ENCODE data around the gene TAC4. TPM values are rescaled to one million over a fixed set of nuclear protein-coding genes. Genes with fewer than 3 reads are reported as not detected.

The TAC4 gene
- total and polyA plus RNA-seq, 8 donors, result 0.54 to 1.1 (median 0.70) TPM; not detected in 2

GRCh38 chr17:49859991-49860953 is 12.4 kb upstream of the TAC4 start:
- H3K27ac ChIP-seq, result no peak overlapping the region
- H3K36me3 ChIP-seq, result no peaks in the 10 kb centered on the region
- intact Hi-C loops (cut with DNase I), result loop anchor here in 1 of 2 donors (5.0 to 10.0 kb wide), 2 partner anchors 137 to 285 kb away; partner anchors contain the start of genes DLX3 and NXPH3
- H3K4me1 ChIP-seq, result peaks cover 0 to 3% of the 10 kb centered on the region in 2 donors
- ATAC-seq (peak; percentile 77), DNase-seq (peak in 1 of 4 donors; percentile 49)
- H3K9me3 ChIP-seq, result no peaks in the 10 kb centered on the region
- TF ChIP-seq CTCF (IDR thresholded peaks at IDR 0.05), result no peak
- no peak overlapping the region for H3K4me3 ChIP-seq
- peaks cover 0 to 24% of the 10 kb centered on the region in 2 donors for H3K27me3 ChIP-seq

GRCh38 chr17:49858796-49859195 is 10.9 kb upstream of the TAC4 start:
- no peak for TF ChIP-seq CTCF (IDR thresholded peaks at IDR 0.05)
- H3K4me3 ChIP-seq, result no peak overlapping the region
- ATAC-seq (no peak), DNase-seq (no peak)
- intact Hi-C loops (cut with DNase I), result loop anchor here in 1 of 2 donors (10.0 kb wide), 1 partner anchor 284 kb away; the partner anchor contains the start of gene NXPH3
- H3K27me3 ChIP-seq, result peaks cover 0 to 24% of the 10 kb centered on the region in 2 donors
- H3K36me3 ChIP-seq, result no peaks in the 10 kb centered on the region
- H3K9me3 ChIP-seq, result no peaks in the 10 kb centered on the region
- no peak overlapping the region for H3K27ac ChIP-seq
- peaks cover 0 to 3% of the 10 kb centered on the region in 2 donors for H3K4me1 ChIP-seq

- no peak for TF ChIP-seq CTCF (IDR thresholded peaks at IDR 0.05)
- H3K9me3 ChIP-seq, result no peaks in the 10 kb centered on the region
- DNase-seq (no peak), ATAC-seq (no peak)
- H3K36me3 ChIP-seq, result no peaks in the 10 kb centered on the region
- H3K4me3 ChIP-seq, result no peak overlapping the region
- peaks cover 0 to 20% of the 10 kb centered on the region in 2 donors for H3K27me3 ChIP-seq
- intact Hi-C loops (cut with DNase I), result loop anchor here in 1 of 2 donors (10.0 kb wide), 1 partner anchor 279 kb away; the partner anchor contains the start of gene NXPH3
- H3K27ac ChIP-seq, result no peak overlapping the region
- H3K4me1 ChIP-seq, result peaks cover 4 to 19% of the 10 kb centered on the region in 2 donors
Measured at GRCh38 chr17:49854126-49854525, 6.3 kb upstream of the TAC4 start.

- H3K27ac ChIP-seq, result no peak overlapping the region
- intact Hi-C loops (cut with DNase I), result loop anchor here in 1 of 2 donors (10.0 kb wide), 1 partner anchor 279 kb away; the partner anchor contains the start of gene NXPH3
- no peak for TF ChIP-seq CTCF (IDR thresholded peaks at IDR 0.05)
- DNase-seq, result no peak
- no peak overlapping the region for H3K4me3 ChIP-seq
- H3K9me3 ChIP-seq, result no peaks in the 10 kb centered on the region
- H3K36me3 ChIP-seq, result no peaks in the 10 kb centered on the region
- H3K4me1 ChIP-seq, result peaks cover 4 to 19% of the 10 kb centered on the region in 2 donors
- peaks cover 0 to 20% of the 10 kb centered on the region in 2 donors for H3K27me3 ChIP-seq
- ATAC-seq, result no peak
Measured at GRCh38 chr17:49853470-49854015, 5.7 kb upstream of the TAC4 start.

All from left lung (tissue), 10 donors.